ENCODE results near the gene ZXDC. TPM values are rescaled to one million over a fixed set of nuclear protein-coding genes. Genes with fewer than 3 reads are reported as not detected.
A peak's percentile ranks its signal among the peaks of the same experiment; 100 is the strongest.

The ZXDC gene
- total RNA-seq, 1 donor from 2014 or later: 74.4 TPM

DNA sequence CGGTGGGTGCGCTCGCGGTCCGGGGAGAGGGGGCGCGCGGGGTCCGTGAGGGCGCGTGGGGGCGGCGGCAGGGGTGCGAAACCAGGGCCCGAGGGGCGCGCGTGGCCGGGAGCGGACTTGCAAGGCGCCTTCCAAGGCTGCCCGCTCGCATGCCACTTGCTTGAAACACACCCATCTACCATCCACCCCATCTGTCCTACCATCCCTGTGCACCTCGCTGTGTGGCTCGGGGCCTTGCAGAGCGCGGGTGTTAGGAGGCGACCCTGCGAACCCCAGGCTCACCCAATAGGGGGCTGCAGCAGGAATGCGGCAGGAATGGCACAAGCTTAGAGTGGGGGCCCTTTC is 80.7 kb downstream of the ZXDC start:
- no peak for DNase-seq (ENCODE audit: low spot score in 2 of 2)
- Histone ChIP-seq H3K36me3 (no peaks in the 10 kb centered on the region), H3K9me3 (no peaks in the 10 kb centered on the region), H3K4me3 (peak overlapping the region; percentile 20 to 54), H3K4me1 (no peaks in the 10 kb centered on the region), H3K27me3 (no peaks in the 10 kb centered on the region), H3K27ac (no peak overlapping the region)
- TF ChIP-seq, protein P1, sequence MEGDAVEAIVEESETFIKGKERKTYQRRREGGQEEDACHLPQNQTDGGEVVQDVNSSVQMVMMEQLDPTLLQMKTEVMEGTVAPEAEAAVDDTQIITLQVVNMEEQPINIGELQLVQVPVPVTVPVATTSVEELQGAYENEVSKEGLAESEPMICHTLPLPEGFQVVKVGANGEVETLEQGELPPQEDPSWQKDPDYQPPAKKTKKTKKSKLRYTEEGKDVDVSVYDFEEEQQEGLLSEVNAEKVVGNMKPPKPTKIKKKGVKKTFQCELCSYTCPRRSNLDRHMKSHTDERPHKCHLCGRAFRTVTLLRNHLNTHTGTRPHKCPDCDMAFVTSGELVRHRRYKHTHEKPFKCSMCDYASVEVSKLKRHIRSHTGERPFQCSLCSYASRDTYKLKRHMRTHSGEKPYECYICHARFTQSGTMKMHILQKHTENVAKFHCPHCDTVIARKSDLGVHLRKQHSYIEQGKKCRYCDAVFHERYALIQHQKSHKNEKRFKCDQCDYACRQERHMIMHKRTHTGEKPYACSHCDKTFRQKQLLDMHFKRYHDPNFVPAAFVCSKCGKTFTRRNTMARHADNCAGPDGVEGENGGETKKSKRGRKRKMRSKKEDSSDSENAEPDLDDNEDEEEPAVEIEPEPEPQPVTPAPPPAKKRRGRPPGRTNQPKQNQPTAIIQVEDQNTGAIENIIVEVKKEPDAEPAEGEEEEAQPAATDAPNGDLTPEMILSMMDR (IDR thresholded peaks at IDR 0.05): no peak
- intact Hi-C loops (cut with DNase I): no loop called here

DNA sequence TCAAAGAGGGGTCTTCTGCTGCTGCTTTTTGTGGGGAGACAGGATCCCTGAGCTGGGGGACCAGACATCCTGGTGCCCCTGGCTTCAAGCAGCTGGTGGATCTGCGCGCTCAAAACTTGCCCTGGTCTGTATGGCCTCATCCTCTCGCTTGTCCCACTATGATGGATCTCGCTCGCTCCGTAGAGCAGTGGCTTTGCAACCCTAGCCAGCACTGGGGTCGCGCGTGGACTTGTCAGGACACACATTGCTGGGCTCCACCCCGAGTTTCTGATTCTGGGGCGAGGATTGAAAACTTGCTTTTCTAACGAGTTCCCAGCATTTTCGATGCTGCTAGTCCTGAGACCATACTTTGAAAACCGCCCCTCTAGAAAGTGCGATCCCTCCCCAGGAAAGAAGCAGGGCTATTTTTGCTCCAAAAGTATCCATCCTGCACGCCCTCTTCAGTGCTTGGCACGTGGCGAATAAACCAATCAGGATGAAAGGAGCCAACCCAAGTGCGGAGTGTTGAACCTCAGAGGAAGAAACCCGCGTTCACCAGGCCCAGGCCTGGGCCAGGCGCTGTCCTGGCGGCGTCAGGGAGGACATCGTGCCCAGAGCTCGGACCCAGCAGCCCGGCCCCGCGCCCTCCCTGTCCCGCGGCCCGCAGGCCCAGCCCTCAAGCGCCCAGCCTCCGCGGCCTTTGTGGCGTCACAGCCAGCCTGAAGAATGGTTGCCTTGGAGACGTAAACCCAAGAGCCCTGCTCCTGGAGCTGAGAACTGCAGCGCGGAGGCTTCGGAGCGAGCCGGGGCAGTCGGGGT is 81.3 kb downstream of the ZXDC start, which contains the start of gene CFAP100:
CFAP100 (plus strand) TSS at position 731 of the 798 bp plus-strand sequence. CDS start 1,092 bp downstream, outside the sequence.
- H3K27ac ChIP-seq: no peak within 1 kb of the TSS
- no peaks in the 10 kb centered on the region for H3K36me3 ChIP-seq
- H3K27me3 ChIP-seq: no peaks in the 10 kb centered on the region
- no peaks in the 10 kb centered on the region for H3K4me1 ChIP-seq
- peak in 1 of 2 donors; percentile 12 for DNase-seq (ENCODE audit: low spot score in 2 of 2)
- H3K9me3 ChIP-seq: no peaks in the 10 kb centered on the region
- intact Hi-C loops (cut with DNase I): no loop called here
- TF ChIP-seq, protein P1 (IDR thresholded peaks at IDR 0.05): no peak
- H3K4me3 ChIP-seq: peak within 1 kb of the TSS; percentile 20 to 54

DNA sequence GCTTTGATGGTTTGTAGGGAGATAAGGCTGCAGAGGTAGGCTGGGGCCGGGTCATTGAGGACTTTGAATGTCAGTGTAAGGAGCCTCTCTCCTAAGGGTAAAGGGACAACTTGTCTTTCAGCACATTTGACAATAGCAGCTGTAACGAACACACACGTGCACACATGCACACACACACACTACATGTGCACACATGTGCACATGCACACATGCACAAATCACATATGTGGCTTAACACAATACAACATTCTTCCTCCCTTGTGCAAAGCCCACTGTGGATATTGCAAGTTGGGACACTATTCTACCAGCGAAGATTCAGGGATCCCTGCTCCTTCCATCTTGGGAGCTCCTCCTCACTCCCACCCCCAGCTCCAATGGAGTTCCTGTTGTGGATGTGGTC is 82.1 kb downstream of the ZXDC start:
- no peak overlapping the region for H3K27ac ChIP-seq
- H3K27me3 ChIP-seq: no peaks in the 10 kb centered on the region
- intact Hi-C loops (cut with DNase I): no loop called here
- TF ChIP-seq, protein P1 (IDR thresholded peaks at IDR 0.05): no peak
- no peaks in the 10 kb centered on the region for H3K36me3 ChIP-seq
- H3K9me3 ChIP-seq: no peaks in the 10 kb centered on the region
- peak in 1 of 2 donors; percentile 28 for DNase-seq (ENCODE audit: low spot score in 2 of 2)
- no peak overlapping the region for H3K4me3 ChIP-seq
- peaks cover 4 to 5% of the 10 kb centered on the region in 2 donors for H3K4me1 ChIP-seq

DNA sequence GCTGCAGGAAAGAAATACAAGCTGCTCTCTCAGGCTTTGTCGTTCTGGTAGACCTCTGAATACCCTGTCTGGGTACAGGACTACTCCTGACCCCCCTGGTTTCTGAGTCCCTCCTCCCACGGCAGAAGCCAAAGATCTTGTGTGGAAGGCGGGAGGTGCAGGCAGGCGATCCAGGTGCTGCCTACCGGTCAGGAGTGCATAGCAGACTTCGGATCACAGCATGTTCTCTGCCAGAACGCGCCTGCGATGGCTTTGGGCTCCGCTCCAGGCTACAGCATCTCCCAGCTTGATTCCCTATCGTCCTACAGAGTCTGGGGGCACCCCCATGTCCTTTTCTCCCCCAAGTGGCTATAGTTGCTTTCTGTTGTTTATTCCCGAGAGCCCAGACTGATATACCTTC is 83.4 kb downstream of the ZXDC start:
- no peaks in the 10 kb centered on the region for H3K27me3 ChIP-seq
- H3K9me3 ChIP-seq: no peaks in the 10 kb centered on the region
- no peak overlapping the region for H3K27ac ChIP-seq
- intact Hi-C loops (cut with DNase I): no loop called here
- no peak overlapping the region for H3K4me3 ChIP-seq
- TF ChIP-seq, protein P1 (IDR thresholded peaks at IDR 0.05): no peak
- H3K36me3 ChIP-seq: no peaks in the 10 kb centered on the region
- H3K4me1 ChIP-seq: peaks cover 4 to 6% of the 10 kb centered on the region in 2 donors
- peak in 1 of 2 donors; percentile 49 for DNase-seq (ENCODE audit: low spot score in 2 of 2)

DNA sequence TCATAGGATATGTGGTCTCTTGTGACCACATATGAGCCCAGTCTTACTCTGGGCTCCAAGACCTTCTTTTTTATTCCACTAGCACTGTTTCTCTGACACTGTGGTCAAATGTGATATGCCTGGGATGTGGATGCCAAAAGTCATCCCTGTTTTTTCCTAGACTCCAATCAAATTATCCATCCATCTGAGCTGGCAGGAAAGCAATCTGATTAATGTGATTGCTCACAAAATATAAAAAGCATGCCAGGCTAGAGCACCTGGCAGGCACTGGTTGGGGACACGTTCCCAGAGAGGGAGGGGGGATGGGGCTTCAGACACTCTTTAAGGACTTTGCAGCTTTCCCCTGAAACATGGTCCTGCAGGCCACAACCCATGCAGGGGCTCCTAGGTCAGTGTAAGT is 84.1 kb downstream of the ZXDC start:
- H3K4me1 ChIP-seq: peaks cover 4 to 6% of the 10 kb centered on the region in 2 donors
- H3K4me3 ChIP-seq: no peak overlapping the region
- no peak overlapping the region for H3K27ac ChIP-seq
- no peaks in the 10 kb centered on the region for H3K27me3 ChIP-seq
- no peaks in the 10 kb centered on the region for H3K9me3 ChIP-seq
- H3K36me3 ChIP-seq: no peaks in the 10 kb centered on the region
- intact Hi-C loops (cut with DNase I): no loop called here
- DNase-seq (ENCODE audit: low spot score in 2 of 2): peak in 1 of 2 donors; percentile 2
- TF ChIP-seq, protein P1 (IDR thresholded peaks at IDR 0.05): no peak

All from ascending aorta (tissue), 2 donors.